Progenitor cell of endocrine pancreas (in vitro differentiated cells): ENCODE data around the gene PLCH1. TPM values are rescaled to one million over a fixed set of nuclear protein-coding genes. Genes with fewer than 3 reads are reported as not detected.

Experiments used
- DNase-seq: peaks from one replicate; pipeline ENCODE4 v3.0.0; 2021; ENCODE audit warnings: low spot score; ENCODE audit not compliant: unreplicated experiment
- H3K27ac Mint-ChIP-seq: 2 replicates; pipeline ENCODE4 v1.8.0; 2021; ENCODE audit warnings: mild to moderate bottlenecking, moderate library complexity, mixed read lengths
- H3K27me3 Mint-ChIP-seq: 2 replicates; pipeline ENCODE4 v1.8.0; 2021; ENCODE audit warnings: mixed read lengths
- H3K36me3 Mint-ChIP-seq: 2 replicates; pipeline ENCODE4 v1.8.0; 2022; ENCODE audit warnings: mixed read lengths; ENCODE audit not compliant: insufficient read depth
- H3K4me1 Mint-ChIP-seq: 2 replicates; pipeline ENCODE4 v1.8.0; 2021; ENCODE audit warnings: low read depth, mixed read lengths
- H3K4me3 Mint-ChIP-seq: 2 replicates; pipeline ENCODE4 v1.8.0; 2021; ENCODE audit warnings: low read depth, mild to moderate bottlenecking, moderate library complexity, mixed read lengths
- H3K9me3 Mint-ChIP-seq: 2 replicates; pipeline ENCODE4 v1.8.0; 2021; ENCODE audit warnings: low read depth, mixed read lengths
- total RNA-seq: library from RNA; stranded (reverse); gene quantifications from 2 replicates; pipeline ENCODE4 v1.2.1, GENCODE V29; 2021
- TF ChIP-seq, protein P1 (sequence below): fragments of 200-600 bp; sonication (generic); IDR thresholded peaks from one replicate; pipeline ENCODE4 v1.5.0; 2021; ENCODE audit warnings: antibody characterized with exemption, mild to moderate bottlenecking; ENCODE audit not compliant: unreplicated experiment

Gene PLCH1
- total RNA-seq, 1 donor from 2014 or later: 14.2 TPM

DNA sequence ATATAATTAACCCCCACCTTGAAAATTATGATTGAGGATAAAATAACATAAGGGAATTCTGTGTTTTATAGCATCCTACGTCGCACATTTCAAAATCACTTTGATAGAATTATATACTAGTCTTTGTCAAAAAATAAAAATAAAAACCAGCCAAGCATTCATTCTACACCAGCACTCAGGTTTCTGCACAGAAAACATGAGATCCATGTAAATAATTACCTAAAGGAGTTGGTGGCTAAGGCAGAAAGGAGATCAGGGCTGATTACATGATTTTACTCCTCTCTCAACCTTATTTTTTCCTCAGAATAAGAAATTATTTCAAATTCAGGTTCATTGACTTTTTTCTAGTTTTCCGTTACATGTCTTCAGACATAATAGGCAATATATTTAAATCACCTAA lies 194.5 kb downstream of the PLCH1 start:
- peaks cover 15% of the 10 kb centered on the region for H3K4me1 Mint-ChIP-seq
- TF ChIP-seq, protein P1, sequence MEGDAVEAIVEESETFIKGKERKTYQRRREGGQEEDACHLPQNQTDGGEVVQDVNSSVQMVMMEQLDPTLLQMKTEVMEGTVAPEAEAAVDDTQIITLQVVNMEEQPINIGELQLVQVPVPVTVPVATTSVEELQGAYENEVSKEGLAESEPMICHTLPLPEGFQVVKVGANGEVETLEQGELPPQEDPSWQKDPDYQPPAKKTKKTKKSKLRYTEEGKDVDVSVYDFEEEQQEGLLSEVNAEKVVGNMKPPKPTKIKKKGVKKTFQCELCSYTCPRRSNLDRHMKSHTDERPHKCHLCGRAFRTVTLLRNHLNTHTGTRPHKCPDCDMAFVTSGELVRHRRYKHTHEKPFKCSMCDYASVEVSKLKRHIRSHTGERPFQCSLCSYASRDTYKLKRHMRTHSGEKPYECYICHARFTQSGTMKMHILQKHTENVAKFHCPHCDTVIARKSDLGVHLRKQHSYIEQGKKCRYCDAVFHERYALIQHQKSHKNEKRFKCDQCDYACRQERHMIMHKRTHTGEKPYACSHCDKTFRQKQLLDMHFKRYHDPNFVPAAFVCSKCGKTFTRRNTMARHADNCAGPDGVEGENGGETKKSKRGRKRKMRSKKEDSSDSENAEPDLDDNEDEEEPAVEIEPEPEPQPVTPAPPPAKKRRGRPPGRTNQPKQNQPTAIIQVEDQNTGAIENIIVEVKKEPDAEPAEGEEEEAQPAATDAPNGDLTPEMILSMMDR: no peak
- H3K9me3 Mint-ChIP-seq: peaks cover 3% of the 10 kb centered on the region
- H3K36me3 Mint-ChIP-seq: peaks cover 20% of the 10 kb centered on the region
- H3K27ac Mint-ChIP-seq: no peak overlapping the region
- no peak for DNase-seq
- no peaks in the 10 kb centered on the region for H3K27me3 Mint-ChIP-seq
- no peak overlapping the region for H3K4me3 Mint-ChIP-seq

DNA sequence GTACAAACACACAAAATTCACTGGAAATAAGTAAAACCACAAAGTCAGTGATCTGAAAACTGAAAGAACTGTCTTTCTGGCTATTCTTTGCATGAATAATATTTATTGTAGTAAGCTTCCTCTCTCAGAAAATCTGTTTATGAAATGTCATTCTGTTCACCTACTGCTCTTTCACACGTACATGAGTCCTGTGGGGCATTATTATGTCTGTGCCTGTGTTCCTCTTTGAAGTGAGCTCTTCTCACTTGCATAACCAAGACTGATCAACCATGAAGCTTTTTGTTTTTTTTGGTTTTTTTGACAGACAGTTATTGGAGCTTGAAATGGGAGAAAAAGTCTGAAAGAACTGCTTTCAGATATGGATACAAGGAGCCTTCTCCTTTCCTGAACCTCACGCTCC lies 195.8 kb downstream of the PLCH1 start:
- Mint-ChIP-seq H3K9me3 (peaks cover 3% of the 10 kb centered on the region), H3K4me3 (no peak overlapping the region), H3K36me3 (peaks cover 20% of the 10 kb centered on the region), H3K4me1 (peaks cover 5% of the 10 kb centered on the region), H3K27me3 (no peaks in the 10 kb centered on the region), H3K27ac (no peak overlapping the region)
- TF ChIP-seq, protein P1: no peak
- no peak for DNase-seq

DNA sequence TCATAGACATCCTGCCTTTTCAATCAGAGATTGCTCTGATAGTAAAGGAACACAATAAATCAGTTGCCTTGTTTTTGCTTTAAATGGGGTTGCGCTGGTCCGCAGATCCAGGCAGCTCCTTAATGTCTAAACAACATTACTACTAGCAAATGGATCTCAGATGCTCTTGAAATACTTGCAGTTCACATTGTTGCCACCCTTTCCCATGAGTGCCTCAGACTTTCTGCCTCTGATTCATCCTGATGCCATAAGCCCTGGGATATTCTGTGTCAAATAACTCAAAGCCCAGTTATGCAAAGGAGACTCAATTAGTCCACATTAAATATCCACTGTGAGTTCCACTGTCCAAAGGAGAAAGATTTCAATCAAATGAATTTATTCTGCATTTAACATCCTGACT lies 196.7 kb downstream of the PLCH1 start:
- H3K36me3 Mint-ChIP-seq: peaks cover 16% of the 10 kb centered on the region
- peaks cover 2% of the 10 kb centered on the region for H3K4me1 Mint-ChIP-seq
- H3K27ac Mint-ChIP-seq: no peak overlapping the region
- peaks cover 5% of the 10 kb centered on the region for H3K9me3 Mint-ChIP-seq
- TF ChIP-seq, protein P1: no peak
- H3K4me3 Mint-ChIP-seq: no peak overlapping the region
- no peak for DNase-seq
- no peaks in the 10 kb centered on the region for H3K27me3 Mint-ChIP-seq

DNA sequence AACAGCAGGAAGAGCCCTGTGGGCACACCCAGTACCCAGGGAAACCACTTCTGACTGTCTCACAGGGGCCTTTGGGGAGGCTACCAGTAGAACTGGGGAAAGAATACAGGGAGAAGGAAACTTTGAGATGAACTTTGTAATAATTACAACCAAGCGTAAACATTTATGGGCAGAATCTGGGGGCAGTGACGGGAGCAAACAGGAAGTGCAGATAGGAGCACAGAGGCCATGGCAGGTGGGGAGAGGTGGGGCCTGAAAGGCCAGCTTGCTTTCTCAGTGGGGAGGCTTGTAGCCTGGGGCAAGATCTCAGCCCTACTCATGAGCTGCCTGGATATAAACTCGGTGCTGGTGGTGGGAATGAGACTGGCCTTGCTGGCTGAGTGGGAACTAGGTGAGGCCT lies 209.8 kb downstream of the PLCH1 start:
- Mint-ChIP-seq H3K4me3 (no peak overlapping the region), H3K27ac (no peak overlapping the region), H3K27me3 (no peaks in the 10 kb centered on the region), H3K9me3 (peaks cover 49% of the 10 kb centered on the region), H3K36me3 (peaks cover 57% of the 10 kb centered on the region), H3K4me1 (peaks cover 11% of the 10 kb centered on the region)
- no peak for DNase-seq
- TF ChIP-seq, protein P1: no peak

DNA sequence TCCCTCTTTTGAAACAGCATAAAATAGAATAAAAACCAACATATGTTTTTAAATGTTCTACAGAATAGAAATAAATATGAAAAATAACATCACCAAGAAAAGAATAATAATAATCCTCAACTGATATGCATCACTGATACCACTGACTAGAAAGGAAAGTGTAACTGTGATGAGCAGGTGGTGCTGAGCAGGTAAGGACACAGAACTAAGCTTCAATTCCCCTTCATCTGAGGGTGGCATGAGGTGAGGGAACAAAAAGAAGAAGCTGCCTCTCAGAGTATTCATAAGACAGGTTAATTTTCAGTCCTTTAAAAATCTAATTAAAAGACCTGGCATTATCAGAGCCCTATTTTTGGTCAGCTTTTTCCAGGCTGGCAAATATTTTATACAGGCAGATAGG lies 216.3 kb downstream of the PLCH1 start:
- TF ChIP-seq, protein P1: no peak
- no peaks in the 10 kb centered on the region for H3K27me3 Mint-ChIP-seq
- DNase-seq: no peak
- peaks cover 20% of the 10 kb centered on the region for H3K36me3 Mint-ChIP-seq
- H3K4me3 Mint-ChIP-seq: no peak overlapping the region
- H3K4me1 Mint-ChIP-seq: no peaks in the 10 kb centered on the region
- peaks cover 13% of the 10 kb centered on the region for H3K9me3 Mint-ChIP-seq
- no peak overlapping the region for H3K27ac Mint-ChIP-seq
